CD4-positive, alpha-beta T cell treated with Interleukin-4 for 4 hours (primary cell): Measurements from ENCODE around the gene TBXAS1.

ENCODE experiments used
- DNase-seq: peaks from one replicate; pipeline ENCODE4 v3.0.0-alpha.2; 2020

TBXAS1 gene

GRCh38 chr7:140008755-140009610, 179.9 kb downstream of the TBXAS1 start:
- DNase-seq = no peak

- no peak for DNase-seq
Observed at GRCh38 chr7:140009735-140010134, 180.7 kb downstream of the TBXAS1 start.

- no peak for DNase-seq
Observed at GRCh38 chr7:140010194-140010895, 181.3 kb downstream of the TBXAS1 start.

GRCh38 chr7:140013676-140014075, 184.6 kb downstream of the TBXAS1 start:
- DNase-seq = no peak

GRCh38 chr7:140014123-140014522, 185.1 kb downstream of the TBXAS1 start:
- DNase-seq = no peak

GRCh38 chr7:140015471-140015970, 186.5 kb downstream of the TBXAS1 start:
- no peak for DNase-seq

GRCh38 chr7:140016540-140016939, 187.5 kb downstream of the TBXAS1 start:
- DNase-seq = no peak

GRCh38 chr7:140017034-140017433, 188.0 kb downstream of the TBXAS1 start:
- DNase-seq = no peak

GRCh38 chr7:140017543-140017942, 188.5 kb downstream of the TBXAS1 start:
- DNase-seq = no peak

- DNase-seq = no peak
Observed at GRCh38 chr7:140018125-140019043, 189.3 kb downstream of the TBXAS1 start.

- DNase-seq = no peak
Observed at GRCh38 chr7:140019172-140019571, 190.1 kb downstream of the TBXAS1 start.

GRCh38 chr7:140019606-140020005, 190.5 kb downstream of the TBXAS1 start:
- no peak for DNase-seq

GRCh38 chr7:140021603-140022002, 192.5 kb downstream of the TBXAS1 start:
- no peak for DNase-seq

GRCh38 chr7:140022582-140023211, 193.6 kb downstream of the TBXAS1 start:
- no peak for DNase-seq

- no peak for DNase-seq
Observed at GRCh38 chr7:140023728-140024127, 194.7 kb downstream of the TBXAS1 start.

- no peak for DNase-seq
Observed at GRCh38 chr7:140024585-140024984, 195.5 kb downstream of the TBXAS1 start.

- DNase-seq = no peak
Observed at GRCh38 chr7:140025241-140025640, 196.2 kb downstream of the TBXAS1 start.

- no peak for DNase-seq
Observed at GRCh38 chr7:140025814-140026433, 196.9 kb downstream of the TBXAS1 start.

GRCh38 chr7:140026935-140027334, 197.9 kb downstream of the TBXAS1 start:
- no peak for DNase-seq

- no peak for DNase-seq
Observed at GRCh38 chr7:140027858-140028257, 198.8 kb downstream of the TBXAS1 start.

GRCh38 chr7:140028311-140028710, 199.2 kb downstream of the TBXAS1 start:
- no peak for DNase-seq

GRCh38 chr7:140029072-140029471, 200.0 kb downstream of the TBXAS1 start:
- DNase-seq = no peak
